T follicular helper cell (primary cell): ENCODE data around the gene RET.

ENCODE experiments used
- DNase-seq: peaks from one replicate; pipeline ENCODE4 v3.0.0-alpha.2; 2020; ENCODE audit warnings: low read depth

The RET gene

DNA sequence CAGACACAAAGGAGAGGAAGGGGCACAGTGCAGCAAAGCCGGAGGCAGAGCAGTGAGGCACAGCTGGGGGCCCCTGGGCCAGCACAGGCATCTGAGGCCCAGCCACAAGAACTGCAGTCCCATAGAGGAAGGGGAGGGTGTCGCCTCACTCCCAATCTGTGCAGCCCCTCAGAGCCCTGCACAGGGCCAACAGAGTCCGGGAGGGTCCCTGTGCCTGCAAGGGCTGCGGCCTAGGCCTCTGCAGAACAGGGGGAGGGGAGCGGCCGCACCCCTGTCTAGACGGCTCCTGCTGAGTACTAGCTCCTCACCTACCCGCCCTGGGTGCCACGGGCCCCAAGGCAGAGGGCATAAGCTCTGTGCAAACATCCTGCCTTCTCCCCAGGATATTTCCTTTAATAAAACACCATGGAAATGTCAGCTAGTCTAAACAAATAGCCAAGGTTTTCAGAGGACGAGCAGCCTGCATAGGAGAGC lies 32.4 kb upstream of the RET start:
- DNase-seq: no peak

- DNase-seq: no peak
Observed at GRCh38 chr10:43044961-43045621, 31.8 kb upstream of the RET start.

- DNase-seq: no peak
Observed at GRCh38 chr10:43045631-43046287, 31.1 kb upstream of the RET start.

DNA sequence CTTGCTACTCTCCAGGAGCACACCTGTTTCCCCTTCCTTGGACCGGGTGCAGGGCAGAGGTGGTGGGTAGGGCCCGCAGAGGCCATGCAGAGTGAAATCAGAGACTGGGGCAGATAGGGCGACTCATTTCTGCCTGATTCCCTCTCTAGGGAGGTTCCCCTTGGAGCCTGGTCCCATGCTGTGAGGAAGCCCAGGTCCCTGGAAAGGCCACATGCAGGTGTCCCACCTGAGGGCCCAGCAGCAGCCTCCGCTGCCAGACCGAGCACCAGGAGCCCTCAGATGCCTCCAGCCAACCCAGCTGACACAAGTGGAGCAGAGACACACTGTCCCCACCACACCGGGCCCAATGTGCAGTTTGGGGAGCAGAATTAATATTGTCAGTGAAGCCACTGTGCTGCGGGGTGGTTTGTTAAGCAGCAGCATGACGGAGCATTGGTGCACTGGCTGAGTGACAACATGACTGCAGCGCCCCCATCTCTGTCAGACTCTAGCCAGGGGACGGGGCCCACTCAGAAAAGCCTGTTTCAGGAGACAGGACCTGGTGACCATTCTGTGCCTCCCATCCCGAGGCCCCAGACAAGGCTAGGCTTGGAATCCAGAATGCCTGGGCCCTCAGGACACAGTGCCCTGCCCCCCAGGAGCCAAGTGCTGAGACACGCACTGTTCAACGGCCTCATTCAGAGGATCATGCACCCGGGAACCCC lies 30.4 kb upstream of the RET start:
- no peak for DNase-seq

DNA sequence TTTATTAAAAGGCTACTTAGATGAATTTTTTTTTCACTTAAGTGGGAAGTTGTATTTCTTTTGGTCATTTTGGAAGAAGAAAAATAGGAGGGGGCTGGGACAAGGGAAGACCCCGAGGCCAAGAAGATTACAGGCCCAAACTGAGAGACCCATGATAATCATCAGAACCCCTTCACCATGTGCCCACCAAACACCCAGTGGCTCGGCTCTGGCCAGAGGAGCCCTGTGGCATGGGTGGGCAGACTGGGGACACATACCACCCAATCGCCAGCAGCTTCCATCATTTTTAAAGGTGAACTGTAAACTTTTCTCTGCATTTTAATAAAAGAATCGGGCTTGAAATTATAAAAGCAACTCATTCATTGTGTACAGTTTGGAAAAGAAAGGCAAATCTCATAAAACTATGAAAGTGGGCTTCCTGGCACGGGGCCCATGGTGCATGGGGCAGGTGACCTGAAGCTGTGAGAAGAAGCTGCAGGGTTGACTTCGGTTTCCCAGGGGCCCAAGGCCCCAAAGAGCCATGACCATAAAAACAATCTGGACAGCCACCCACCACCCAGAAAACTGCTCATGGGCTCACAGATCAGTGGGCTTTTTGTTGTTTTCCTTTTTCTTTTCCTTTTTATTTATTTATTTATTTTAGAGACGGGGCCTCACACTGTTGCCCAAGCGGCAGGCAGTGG lies 29.4 kb upstream of the RET start:
- DNase-seq: no peak

DNA sequence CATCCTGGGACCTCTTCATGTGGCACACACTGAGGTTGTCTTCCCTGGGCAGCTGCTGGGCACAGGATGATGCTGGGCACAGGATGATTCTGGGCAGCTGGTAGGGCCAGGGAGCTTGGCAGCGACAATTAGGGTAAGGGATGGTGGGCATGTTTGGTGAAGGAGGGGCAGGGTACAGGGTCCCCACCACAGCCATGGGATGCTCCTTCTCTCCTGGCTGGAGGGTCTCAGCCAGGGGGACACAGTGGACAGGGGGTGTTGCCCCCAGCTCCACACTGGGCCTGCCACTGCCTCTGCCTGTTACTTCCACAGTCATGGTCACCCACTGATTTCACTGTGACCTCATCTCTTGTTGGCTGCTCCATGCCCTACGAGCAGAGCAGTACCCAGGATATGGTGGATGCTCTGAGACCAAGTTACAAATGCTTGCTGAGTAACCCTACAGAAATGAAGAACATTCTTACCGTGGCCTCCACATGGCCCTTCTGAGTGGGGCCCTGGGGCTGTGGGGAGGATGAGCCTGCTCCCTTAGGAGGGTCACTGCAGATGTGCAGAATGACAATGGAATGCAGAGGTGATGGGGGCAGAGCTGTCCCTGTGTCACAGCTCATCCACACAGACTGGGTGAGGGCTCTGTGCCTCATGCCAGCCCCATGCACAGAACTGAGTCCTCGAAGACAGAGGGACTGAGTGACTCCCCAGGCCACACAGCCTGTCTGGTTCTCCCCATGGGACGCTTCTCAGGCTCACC lies 28.4 kb upstream of the RET start:
- no peak for DNase-seq

DNA sequence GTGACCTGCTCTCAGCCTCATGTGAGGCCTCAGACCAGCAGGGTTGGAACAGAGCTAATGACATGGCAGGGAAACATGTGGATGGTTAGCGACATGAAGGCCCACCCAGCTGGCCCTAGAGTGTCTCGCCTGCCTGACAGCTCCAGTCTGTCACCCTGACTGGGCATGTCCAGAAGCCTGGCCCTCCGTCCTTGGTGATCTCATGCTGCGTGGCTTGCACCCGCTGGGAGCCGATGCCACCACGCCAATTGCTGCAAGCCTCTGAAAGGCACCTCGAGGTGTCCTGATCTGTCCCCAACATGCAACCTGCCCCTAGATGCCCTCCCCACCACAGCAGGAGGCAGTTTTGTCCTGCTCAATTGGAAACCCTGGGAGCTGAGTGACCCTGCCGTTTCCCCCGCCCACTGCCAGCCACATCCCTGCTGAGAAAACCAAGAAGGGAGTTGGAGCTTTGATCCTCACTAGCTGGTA lies 27.8 kb upstream of the RET start:
- no peak for DNase-seq

- no peak for DNase-seq
Observed at GRCh38 chr10:43050011-43050410, 26.9 kb upstream of the RET start.

DNA sequence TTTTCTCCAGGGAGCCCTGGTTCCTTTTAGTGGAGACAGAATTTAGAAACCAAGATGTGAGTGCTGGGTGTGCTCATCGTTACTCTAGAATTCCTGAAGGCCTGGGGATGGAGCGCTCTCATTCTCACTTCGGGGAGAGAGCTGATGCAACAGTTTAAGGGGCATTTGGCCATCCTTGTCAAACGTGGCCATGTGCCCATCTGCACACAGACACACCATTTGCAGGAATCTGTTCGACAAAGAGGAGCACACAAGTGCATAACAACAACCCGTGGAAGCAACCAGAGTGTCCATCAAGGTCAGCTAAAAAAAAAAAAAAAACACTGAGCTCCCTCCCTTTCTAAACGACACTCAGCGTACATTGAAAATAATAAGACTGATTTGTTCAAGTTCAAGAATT lies 23.0 kb upstream of the RET start:
- no peak for DNase-seq

DNA sequence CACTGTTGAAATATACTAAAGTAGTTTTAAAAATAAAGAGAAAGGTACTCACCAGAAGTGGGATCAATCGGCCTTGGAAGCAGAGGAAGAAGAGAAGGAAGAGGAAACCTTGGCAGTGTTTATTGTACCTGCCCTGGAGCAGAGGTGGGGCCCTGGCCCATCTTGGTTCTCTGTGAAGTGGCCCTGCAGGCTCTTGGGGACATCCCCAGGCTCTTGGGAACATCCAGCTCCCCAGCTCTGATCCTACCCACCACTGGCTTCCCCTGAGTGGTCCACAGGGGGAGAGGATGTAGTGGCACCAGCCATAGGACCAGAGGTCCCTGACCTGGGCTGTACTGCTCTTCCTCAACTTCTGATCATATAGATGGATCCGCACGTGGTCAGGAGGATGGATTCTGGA lies 22.3 kb upstream of the RET start:
- no peak for DNase-seq

- DNase-seq: no peak
Observed at GRCh38 chr10:43055217-43055616, 21.7 kb upstream of the RET start.

GRCh38 chr10:43055991-43056567 lies 20.8 kb upstream of the RET start:
- no peak for DNase-seq

DNA sequence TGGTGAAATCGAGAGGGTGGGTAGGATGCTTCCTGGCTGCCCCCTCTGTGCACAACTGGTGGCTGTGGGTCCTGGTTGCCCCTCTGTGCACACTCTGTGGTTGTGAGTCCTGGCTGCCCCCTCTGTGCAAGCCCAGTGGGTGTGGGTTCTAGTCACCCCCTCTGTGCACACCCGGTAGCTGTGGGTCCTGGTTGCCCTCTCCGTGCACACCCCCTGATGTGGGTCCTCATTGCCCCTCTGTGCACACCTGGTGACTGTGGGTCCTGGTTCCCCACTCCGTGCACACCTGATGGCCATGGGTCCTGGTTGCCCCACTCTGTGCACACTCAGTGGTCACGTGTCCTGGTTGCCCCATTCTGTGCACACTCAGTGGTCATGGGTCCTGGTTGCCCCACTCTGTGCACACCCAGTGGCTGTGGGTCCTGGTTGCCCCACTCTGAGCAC lies 20.3 kb upstream of the RET start:
- no peak for DNase-seq

DNA sequence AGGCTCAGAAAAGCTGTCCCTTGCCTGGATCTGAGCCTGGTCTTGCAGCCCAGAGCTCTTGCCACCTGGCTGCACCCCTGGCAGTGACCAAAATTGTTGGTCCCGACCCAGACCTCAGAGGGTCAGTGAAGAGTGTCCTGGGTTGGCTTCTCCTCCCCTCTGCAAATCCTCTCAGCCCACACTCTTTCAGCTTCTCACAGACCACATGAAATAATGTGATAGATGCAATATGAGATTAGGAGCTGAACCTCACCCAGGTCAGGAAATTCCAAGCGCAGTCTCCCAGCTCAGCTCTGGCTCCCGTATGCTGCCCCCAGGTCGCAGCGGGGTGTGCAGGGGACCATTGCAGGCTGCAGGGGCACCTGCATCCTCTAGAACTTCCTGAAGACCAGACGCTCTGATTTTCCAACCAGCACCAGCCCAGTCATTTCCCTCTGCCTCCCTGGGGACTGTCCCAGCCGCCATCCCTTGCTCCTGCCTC lies 19.6 kb upstream of the RET start:
- DNase-seq: no peak

GRCh38 chr10:43057831-43058340 lies 19.0 kb upstream of the RET start:
- DNase-seq: no peak

DNA sequence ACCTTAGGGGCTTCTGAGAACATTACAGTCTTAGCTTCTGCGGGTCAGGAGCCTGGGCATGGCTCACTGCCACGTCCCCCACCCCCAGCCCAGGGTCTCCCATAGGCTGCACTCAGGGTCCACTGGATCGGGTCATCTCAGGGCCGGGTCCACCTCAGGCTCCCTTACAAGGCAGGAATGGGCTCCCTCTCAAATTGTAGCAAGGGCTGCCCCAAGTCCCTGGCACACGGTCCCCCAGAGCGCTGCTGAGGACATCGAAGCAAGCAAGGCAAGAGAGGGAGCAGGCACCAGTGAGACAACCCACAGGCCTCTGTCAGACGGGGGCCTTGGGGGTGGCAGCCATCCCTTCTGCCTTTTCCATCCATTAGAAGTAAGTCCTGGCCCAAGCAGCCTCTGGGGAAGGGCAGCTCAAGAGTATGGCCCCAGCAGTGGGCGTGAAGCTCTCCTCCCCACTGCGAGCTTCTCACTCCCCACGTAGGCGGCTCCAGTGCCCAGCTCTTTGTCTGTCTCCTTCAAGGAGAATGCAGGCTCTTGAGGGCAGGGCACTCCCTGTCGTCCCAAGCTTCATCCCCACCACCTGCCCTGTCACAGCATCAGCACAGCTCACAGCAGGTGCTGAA lies 18.0 kb upstream of the RET start:
- DNase-seq: no peak

GRCh38 chr10:43059336-43059720 lies 17.5 kb upstream of the RET start:
- DNase-seq: no peak

- no peak for DNase-seq
Observed at GRCh38 chr10:43059828-43060227, 17.0 kb upstream of the RET start.

DNA sequence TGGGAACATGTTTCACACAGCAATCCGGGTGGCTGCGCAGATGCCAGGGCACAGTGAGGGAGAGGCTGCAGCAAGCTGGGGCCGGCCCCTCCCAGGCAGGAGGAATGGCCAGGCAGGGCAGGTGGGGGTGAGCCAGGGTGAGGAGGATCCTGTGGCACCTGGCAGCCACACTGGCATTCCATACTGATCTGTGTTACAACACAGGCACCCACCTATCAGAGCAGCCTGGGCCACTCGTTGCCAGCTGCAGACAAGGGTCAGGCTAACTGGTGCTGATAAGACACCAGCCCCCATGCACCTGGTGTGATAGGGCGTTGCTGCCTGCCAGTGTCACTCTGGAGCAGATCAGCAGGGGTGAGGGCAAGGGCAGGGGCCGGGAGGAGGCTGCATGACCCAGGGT lies 16.6 kb upstream of the RET start:
- no peak for DNase-seq

GRCh38 chr10:43061331-43061730 lies 15.5 kb upstream of the RET start:
- DNase-seq: no peak

DNA sequence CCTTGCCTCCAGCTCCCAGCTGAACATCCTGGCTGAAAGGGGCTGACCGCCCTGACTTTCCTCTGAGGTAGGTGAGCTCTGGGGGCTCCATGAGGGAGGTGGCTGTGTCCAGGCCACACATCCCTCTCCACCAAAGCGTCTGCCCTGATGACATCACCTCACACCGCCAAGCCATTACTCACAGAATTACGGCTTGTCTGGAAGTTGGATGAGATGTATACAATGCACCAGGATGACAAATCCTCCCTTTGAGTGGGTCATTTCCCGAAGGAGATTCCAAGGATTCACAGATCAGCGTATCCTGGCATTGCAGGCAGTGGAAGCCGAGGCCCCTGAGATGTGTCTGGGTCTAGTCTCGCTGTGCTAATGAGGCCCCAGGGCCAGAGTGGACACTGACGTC lies 15.1 kb upstream of the RET start:
- no peak for DNase-seq
